Stomach (tissue), 9 donors: ENCODE results near the gene CCDC63. TPM values are rescaled to one million over a fixed set of nuclear protein-coding genes. Genes with fewer than 3 reads are reported as not detected.
"Not testable (repeated sequence)": the region's sequence is repeated elsewhere in the genome, so short reads cannot be mapped to it uniquely, and the experiment has no call there.

ENCODE experiments used
- DNase-seq, 2 donors: peaks; one replicate each; pipeline versions ENCODE4 v3.0.0 to v3.0.0-alpha.2; 2013 to 2019
- H3K27ac ChIP-seq, 5 donors: fragments of 200-600 bp in 4 of 5; sonication (generic) in 4 of 5; one replicate each; pipeline ENCODE4 v1.5.1; 2013 to 2019; ENCODE audit warnings: mild to moderate bottlenecking in 1 of 5, moderate library complexity in 1 of 5
- H3K27me3 ChIP-seq, 3 donors: fragments of 200-600 bp; sonication (generic); one replicate each; pipeline ENCODE4 v1.5.1; 2017 to 2019; ENCODE audit warnings: mixed run types in 1 of 3
- H3K36me3 ChIP-seq, 4 donors: fragments of 200-600 bp; sonication (generic); 1 replicate in 3 of 4; 2 replicates in 1 of 4; pipeline ENCODE4 v1.5.1; 2016 to 2019
- H3K4me1 ChIP-seq, 4 donors: fragments of 200-600 bp; sonication (generic); one replicate each; pipeline ENCODE4 v1.5.1; 2016 to 2019
- H3K4me3 ChIP-seq, 4 donors: fragments of 200-600 bp; sonication (generic) in 3 of 4; one replicate each; pipeline ENCODE4 v1.5.1; 2016 to 2019; ENCODE audit warnings: mild to moderate bottlenecking in 1 of 4
- H3K9me3 ChIP-seq, 4 donors: fragments of 200-600 bp; sonication (generic); one replicate each; pipeline ENCODE4 v1.5.1; 2016 to 2019
- CTCF ChIP-seq, 7 experiments: fragments of 450-650 bp in 4 of 7; fragments of 200-600 bp in 3 of 7; sonication (generic) in 3 of 7; IDR thresholded peaks; one replicate each; pipeline ENCODE4 v1.5.1; 2016 to 2019; ENCODE audit warnings: antibody characterized with exemption in 7 of 7, control low read depth in 2 of 7, mild to moderate bottlenecking in 1 of 7
- EP300 ChIP-seq: sonication (generic); formaldehyde crosslinking; IDR thresholded peaks from one replicate; pipeline ENCODE4 v1.6.1; 2017; ENCODE audit warnings: antibody characterized with exemption
- POLR2A ChIP-seq, 4 donors: fragments of 450-650 bp; IDR thresholded peaks; one replicate each; pipeline ENCODE4 v1.6.1; 2016; ENCODE audit warnings: antibody characterized with exemption in 4 of 4, control low read depth in 2 of 4, mild to moderate bottlenecking in 1 of 4, moderate library complexity in 1 of 4
- POLR2AphosphoS5 ChIP-seq, 3 donors: sonication (generic); formaldehyde crosslinking; IDR thresholded peaks; one replicate each; pipeline ENCODE4 v1.6.1; 2016; ENCODE audit warnings: antibody characterized with exemption in 3 of 3
- WGBS, 5 donors: extraction: QIAGEN DNeasy Blood & Tissue Kit in 3 of 5; methylation state at CpG; one replicate each; pipeline versions ENCODE4 v1.1.5 to v1.1.7; 2013 to 2018; 5-methylcytosine and 5-hydroxymethylcytosine counted together
- intact Hi-C: fragments of 100-400 bp; cut with DNase I; formaldehyde crosslinking; loops from one replicate; pipeline ENCODE4 v1.15.1; 2023; ENCODE audit warnings: low total_unique reads
- polyA plus RNA-seq, 3 donors: library from polyadenylated mRNA; stranded (reverse); fragments of 200-250 nt; gene quantifications; one replicate each; pipeline ENCODE4 v1.2.3, GENCODE V29; 2013
- total RNA-seq, 5 donors: library from RNA; depleted of rRNA; stranded (reverse); fragments of >200 nt; gene quantifications; one replicate each; pipeline versions ENCODE4 v1.1.0 to v1.2.3, GENCODE V29; 2014 to 2016
- donor health status: healthy with polysubstance abuse.
- donor health status: Bipolar disorder and iron deficiency.
- donor health status: healthy.

CCDC63 gene
- total and polyA plus RNA-seq, 8 donors, result not detected

GRCh38 chr12:110940933-110941332, 94.1 kb downstream of the CCDC63 start:
- TF ChIP-seq POLR2AphosphoS5 (IDR thresholded peaks at IDR 0.05) (no peak), POLR2A (IDR thresholded peaks at IDR 0.05) (no peak), EP300 (no peak), CTCF (IDR thresholded peaks at IDR 0.05) (no peak)
- Histone ChIP-seq H3K27me3 (peaks cover 0 to 41% (median 9%) of the 10 kb centered on the region in 3 donors), H3K36me3 (no peaks in the 10 kb centered on the region), H3K4me3 (no peak overlapping the region), H3K9me3 (peaks cover 0 to 12% (median 7%) of the 10 kb centered on the region in 4 donors), H3K27ac (no peak overlapping the region), H3K4me1 (peaks cover 0 to 8% (median 4%) of the 10 kb centered on the region in 4 donors)
- intact Hi-C loops, result no loop called here
- DNase-seq, result no peak
- WGBS, 5 donors, result 63 to 83% (median 79%) methylated on average over 7 of the region's 7 CpGs

- H3K36me3 ChIP-seq, result no peaks in the 10 kb centered on the region
- no peak overlapping the region for H3K27ac ChIP-seq
- peaks cover 0 to 8% (median 4%) of the 10 kb centered on the region in 4 donors for H3K4me1 ChIP-seq
- DNase-seq, result no peak
- intact Hi-C loops, result no loop called here
- peaks cover 0 to 37% (median 9%) of the 10 kb centered on the region in 3 donors for H3K27me3 ChIP-seq
- TF ChIP-seq CTCF (IDR thresholded peaks at IDR 0.05) (no peak), POLR2A (IDR thresholded peaks at IDR 0.05) (no peak), EP300 (no peak), POLR2AphosphoS5 (IDR thresholded peaks at IDR 0.05) (no peak)
- no peak overlapping the region for H3K4me3 ChIP-seq
- H3K9me3 ChIP-seq, result peaks cover 0 to 17% (median 12%) of the 10 kb centered on the region in 4 donors
- WGBS, 5 donors, result 85 to 91% (median 90%) methylated on average over 6 of the region's 6 CpGs
These were observed 94.6 kb downstream of the CCDC63 start for GRCh38 chr12:110941391-110941790.

- H3K9me3 ChIP-seq, result peaks cover 0 to 36% (median 20%) of the 10 kb centered on the region in 4 donors
- peaks cover 0 to 26% (median 6%) of the 10 kb centered on the region in 3 donors for H3K27me3 ChIP-seq
- no peak for TF ChIP-seq CTCF (IDR thresholded peaks at IDR 0.05)
- no peak for TF ChIP-seq POLR2A (IDR thresholded peaks at IDR 0.05)
- TF ChIP-seq EP300, result no peak
- no peak for TF ChIP-seq POLR2AphosphoS5 (IDR thresholded peaks at IDR 0.05)
- intact Hi-C loops, result no loop called here
- DNase-seq, result peak in 1 of 2 donors; percentile 13
- no peak overlapping the region for H3K4me3 ChIP-seq
- H3K4me1 ChIP-seq, result no peaks in the 10 kb centered on the region
- WGBS, 5 donors, result 51 to 72% (median 65%) methylated on average over 2 of the region's 2 CpGs
- H3K36me3 ChIP-seq, result no peaks in the 10 kb centered on the region
- no peak overlapping the region for H3K27ac ChIP-seq
These were observed 96.6 kb downstream of the CCDC63 start for GRCh38 chr12:110943373-110943772.

GRCh38 chr12:110948041-110948440, 101.3 kb downstream of the CCDC63 start:
- no peak for DNase-seq
- Histone ChIP-seq H3K36me3 (no peaks in the 10 kb centered on the region), H3K9me3 (peaks cover 0 to 36% (median 20%) of the 10 kb centered on the region in 4 donors), H3K4me1 (no peaks in the 10 kb centered on the region), H3K27me3 (no peaks in the 10 kb centered on the region), H3K27ac (no peak overlapping the region), H3K4me3 (no peak overlapping the region)
- no peak for TF ChIP-seq CTCF (IDR thresholded peaks at IDR 0.05)
- no peak for TF ChIP-seq EP300
- TF ChIP-seq POLR2A (IDR thresholded peaks at IDR 0.05), result no peak
- no peak for TF ChIP-seq POLR2AphosphoS5 (IDR thresholded peaks at IDR 0.05)
- intact Hi-C loops, result no loop called here
- 61 to 71% (median 67%) methylated on average over 2 of the region's 2 CpGs for WGBS, 5 donors

GRCh38 chr12:110950466-110950865, 103.7 kb downstream of the CCDC63 start:
- H3K36me3 ChIP-seq, H3K4me1 ChIP-seq, H3K4me3 ChIP-seq, H3K27ac ChIP-seq, intact Hi-C loops, H3K27me3 ChIP-seq, DNase-seq: not testable (repeated sequence)
- WGBS, 5 donors, result 60 to 100% (median 96%) methylated on average over 1 to 28 of the region's 31 CpGs
- peaks cover 0 to 34% (median 19%) of the 10 kb centered on the region in 4 donors for H3K9me3 ChIP-seq

- intact Hi-C loops, H3K4me3 ChIP-seq, DNase-seq, H3K4me1 ChIP-seq, H3K27me3 ChIP-seq, H3K27ac ChIP-seq, H3K36me3 ChIP-seq: not testable (repeated sequence)
- 95 to 100% (median 96%) methylated on average over 7 to 24 of the region's 31 CpGs for WGBS, 5 donors
- H3K9me3 ChIP-seq, result peaks cover 0 to 30% (median 15%) of the 10 kb centered on the region in 4 donors
These were observed 104.1 kb downstream of the CCDC63 start for GRCh38 chr12:110950867-110951266.
